Gastroesophageal sphincter (tissue), 4 donors: ENCODE data around the gene RNF182. TPM values are rescaled to one million over a fixed set of nuclear protein-coding genes. Genes with fewer than 3 reads are reported as not detected.

ENCODE experiments used
- ATAC-seq: fragments of 150-250 bp; one replicate; pipeline ENCODE4 v1.9.1; 2016; ENCODE audit warnings: mild to moderate bottlenecking, moderate library complexity
- H3K27ac ChIP-seq, 4 donors: fragments of 200-600 bp; sonication (generic) in 3 of 4; 1 replicate in 3 of 4; 2 replicates in 1 of 4; pipeline ENCODE4 v1.5.1; 2016 to 2019
- H3K27me3 ChIP-seq: fragments of 200-600 bp; sonication (generic); one replicate; pipeline ENCODE4 v1.5.1; 2019
- H3K36me3 ChIP-seq, 2 donors: fragments of 200-600 bp; sonication (generic); one replicate each; pipeline ENCODE4 v1.5.1; 2019; ENCODE audit warnings: control low read depth in 1 of 2
- H3K4me1 ChIP-seq, 3 donors: fragments of 200-600 bp; sonication (generic); 1 replicate in 2 of 3; 2 replicates in 1 of 3; pipeline ENCODE4 v1.5.1; 2016 to 2019; ENCODE audit warnings: control low read depth in 2 of 3
- H3K4me3 ChIP-seq, 2 donors: fragments of 200-600 bp; sonication (generic); one replicate each; pipeline ENCODE4 v1.5.1; 2019; ENCODE audit warnings: mild to moderate bottlenecking in 1 of 2, moderate library complexity in 1 of 2
- H3K9me3 ChIP-seq, 3 donors: fragments of 200-600 bp; sonication (generic); one replicate each; pipeline ENCODE4 v1.5.1; 2017 to 2019; ENCODE audit warnings: control low read depth in 2 of 3
- EP300 ChIP-seq: sonication (generic); formaldehyde crosslinking; IDR thresholded peaks from one replicate; pipeline ENCODE4 v1.6.1; 2017; ENCODE audit warnings: antibody characterized with exemption, mild to moderate bottlenecking
- POLR2A ChIP-seq, 2 donors: fragments of 450-650 bp; IDR thresholded peaks; one replicate each; pipeline ENCODE4 v1.6.1; 2017; ENCODE audit warnings: antibody characterized with exemption in 2 of 2, mild to moderate bottlenecking in 2 of 2, moderate library complexity in 1 of 2
- POLR2AphosphoS5 ChIP-seq: sonication (generic); formaldehyde crosslinking; IDR thresholded peaks from one replicate; pipeline ENCODE4 v1.6.1; 2017; ENCODE audit warnings: antibody characterized with exemption
- WGBS, 2 donors: methylation state at CpG; one replicate each; pipeline ENCODE4 v1.1.5; 2018; ENCODE audit warnings: low coverage in 1 of 2; 5-methylcytosine and 5-hydroxymethylcytosine counted together
- total RNA-seq, 4 donors: library from RNA; depleted of rRNA; stranded (reverse); fragments of >200 nt; gene quantifications; one replicate each; pipeline ENCODE4 v1.1.0, GENCODE V29; 2016
- TF ChIP-seq, protein P1 (sequence below), 4 experiments: fragments of 200-600 bp in 2 of 4; fragments of 450-650 bp in 2 of 4; sonication (generic) in 1 of 4; IDR thresholded peaks; one replicate each; pipeline ENCODE4 v1.5.1; 2017 to 2019; ENCODE audit warnings: antibody characterized with exemption in 4 of 4, mild to moderate bottlenecking in 2 of 4, moderate library complexity in 2 of 4

Gene RNF182
- total RNA-seq, 4 donors from 2014 or later: 0.16 to 1.3 (median 0.27) TPM; not detected in 1

DNA sequence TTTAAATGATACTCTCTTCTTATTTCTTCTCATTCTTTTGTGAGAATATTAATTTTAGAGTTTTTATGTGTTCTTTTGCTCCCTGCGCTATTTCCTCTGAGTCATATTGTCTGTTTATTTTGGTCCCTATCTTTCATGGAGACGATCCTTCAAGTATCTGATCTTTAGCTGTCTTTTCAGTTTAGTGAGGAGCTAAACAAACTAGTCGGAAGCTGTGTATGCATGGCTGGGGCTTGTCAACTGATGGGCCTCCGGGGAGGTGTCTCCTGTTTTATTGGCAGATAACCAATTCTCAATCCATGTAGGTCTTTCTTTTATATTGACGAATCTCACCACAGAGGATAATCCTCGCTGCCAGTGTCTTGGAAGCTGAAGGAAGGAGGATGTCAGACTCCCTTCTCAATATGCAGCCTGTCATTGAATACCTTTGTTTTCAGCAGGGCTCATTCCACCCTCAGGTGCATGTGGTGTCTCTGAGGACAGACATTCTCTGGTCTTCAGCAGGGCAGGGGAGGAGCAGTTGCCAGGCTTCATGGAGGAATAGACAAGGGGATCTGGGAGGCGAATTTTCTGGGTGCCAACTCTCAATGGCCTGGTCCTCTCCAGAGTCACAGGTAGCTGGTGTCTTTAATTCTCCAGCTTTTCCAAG, 64.9 kb downstream of the RNF182 start:
- Histone ChIP-seq H3K9me3 (no peaks in the 10 kb centered on the region), H3K36me3 (no peaks in the 10 kb centered on the region), H3K4me1 (no peaks in the 10 kb centered on the region), H3K4me3 (no peak overlapping the region), H3K27me3 (peaks cover 30% of the 10 kb centered on the region), H3K27ac (no peak overlapping the region)
- TF ChIP-seq, protein P1, sequence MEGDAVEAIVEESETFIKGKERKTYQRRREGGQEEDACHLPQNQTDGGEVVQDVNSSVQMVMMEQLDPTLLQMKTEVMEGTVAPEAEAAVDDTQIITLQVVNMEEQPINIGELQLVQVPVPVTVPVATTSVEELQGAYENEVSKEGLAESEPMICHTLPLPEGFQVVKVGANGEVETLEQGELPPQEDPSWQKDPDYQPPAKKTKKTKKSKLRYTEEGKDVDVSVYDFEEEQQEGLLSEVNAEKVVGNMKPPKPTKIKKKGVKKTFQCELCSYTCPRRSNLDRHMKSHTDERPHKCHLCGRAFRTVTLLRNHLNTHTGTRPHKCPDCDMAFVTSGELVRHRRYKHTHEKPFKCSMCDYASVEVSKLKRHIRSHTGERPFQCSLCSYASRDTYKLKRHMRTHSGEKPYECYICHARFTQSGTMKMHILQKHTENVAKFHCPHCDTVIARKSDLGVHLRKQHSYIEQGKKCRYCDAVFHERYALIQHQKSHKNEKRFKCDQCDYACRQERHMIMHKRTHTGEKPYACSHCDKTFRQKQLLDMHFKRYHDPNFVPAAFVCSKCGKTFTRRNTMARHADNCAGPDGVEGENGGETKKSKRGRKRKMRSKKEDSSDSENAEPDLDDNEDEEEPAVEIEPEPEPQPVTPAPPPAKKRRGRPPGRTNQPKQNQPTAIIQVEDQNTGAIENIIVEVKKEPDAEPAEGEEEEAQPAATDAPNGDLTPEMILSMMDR (IDR thresholded peaks at IDR 0.05): no peak
- TF ChIP-seq POLR2A (IDR thresholded peaks at IDR 0.05): no peak
- no peak for ATAC-seq
- WGBS, 2 donors: 57 to 78% methylated on average over 6 to 7 of the region's 7 CpGs

GRCh38 chr6:13990796-13991195, 66.0 kb downstream of the RNF182 start:
- TF ChIP-seq POLR2A (IDR thresholded peaks at IDR 0.05) (no peak), POLR2AphosphoS5 (no peak), EP300 (no peak)
- TF ChIP-seq, protein P1 (IDR thresholded peaks at IDR 0.05): no peak

GRCh38 chr6:13991393-13991792, 66.6 kb downstream of the RNF182 start:
- ATAC-seq: no peak
- H3K4me1 ChIP-seq: no peaks in the 10 kb centered on the region
- peaks cover 31% of the 10 kb centered on the region for H3K27me3 ChIP-seq
- H3K9me3 ChIP-seq: no peaks in the 10 kb centered on the region
- WGBS, 2 donors: 70 to 92% methylated on average over 2 to 4 of the region's 6 CpGs
- TF ChIP-seq POLR2A (IDR thresholded peaks at IDR 0.05): no peak
- TF ChIP-seq EP300: no peak
- TF ChIP-seq, protein P1 (IDR thresholded peaks at IDR 0.05): no peak
- TF ChIP-seq POLR2AphosphoS5: no peak
- H3K4me3 ChIP-seq: no peak overlapping the region
- H3K36me3 ChIP-seq: no peaks in the 10 kb centered on the region
- no peak overlapping the region for H3K27ac ChIP-seq

More at GRCh38 chr6:13990796-13991195, 66.0 kb downstream of the RNF182 start:
- 36 to 43% methylated on average over 3 of the region's 3 CpGs for WGBS, 2 donors
- H3K36me3 ChIP-seq: no peaks in the 10 kb centered on the region
- ATAC-seq: no peak
- no peaks in the 10 kb centered on the region for H3K9me3 ChIP-seq
- no peaks in the 10 kb centered on the region for H3K4me1 ChIP-seq
- no peak overlapping the region for H3K27ac ChIP-seq
- peaks cover 26% of the 10 kb centered on the region for H3K27me3 ChIP-seq
- H3K4me3 ChIP-seq: no peak overlapping the region

DNA sequence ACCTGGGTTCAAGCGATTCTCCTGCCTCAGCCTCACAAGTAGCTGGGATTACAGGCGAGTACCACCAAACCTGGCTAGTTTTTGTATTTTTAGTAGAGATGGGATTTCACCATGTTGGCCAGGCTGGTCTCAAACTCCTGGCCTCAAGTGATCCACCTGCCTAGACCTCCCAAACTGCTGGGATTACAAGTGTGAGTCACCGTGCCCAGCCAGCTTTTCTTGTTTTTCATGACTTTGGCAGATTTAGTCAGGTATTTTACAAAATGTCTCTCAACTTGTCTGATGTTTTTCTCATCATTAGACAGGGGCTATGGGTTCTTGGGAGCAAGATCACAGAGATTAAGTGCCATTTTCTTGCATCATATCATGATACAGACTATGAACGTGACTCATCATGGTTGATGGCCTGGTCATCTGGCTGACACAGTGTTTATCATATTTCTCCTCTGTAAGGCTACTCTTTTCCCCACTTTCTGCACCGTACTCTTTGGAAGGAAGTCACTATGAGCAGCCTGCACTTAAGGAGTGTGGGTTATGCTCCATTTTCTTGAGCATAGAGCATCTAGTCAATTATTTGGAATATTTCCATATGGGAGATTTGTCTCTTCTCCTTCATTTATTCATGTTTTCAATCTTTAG, 67.8 kb downstream of the RNF182 start:
- no peak overlapping the region for H3K4me3 ChIP-seq
- peaks cover 36% of the 10 kb centered on the region for H3K27me3 ChIP-seq
- H3K4me1 ChIP-seq: no peaks in the 10 kb centered on the region
- no peaks in the 10 kb centered on the region for H3K9me3 ChIP-seq
- WGBS, 2 donors: 86 to 88% methylated on average over 4 of the region's 5 CpGs
- ATAC-seq: no peak
- TF ChIP-seq POLR2AphosphoS5: no peak
- H3K27ac ChIP-seq: no peak overlapping the region
- H3K36me3 ChIP-seq: no peaks in the 10 kb centered on the region

DNA sequence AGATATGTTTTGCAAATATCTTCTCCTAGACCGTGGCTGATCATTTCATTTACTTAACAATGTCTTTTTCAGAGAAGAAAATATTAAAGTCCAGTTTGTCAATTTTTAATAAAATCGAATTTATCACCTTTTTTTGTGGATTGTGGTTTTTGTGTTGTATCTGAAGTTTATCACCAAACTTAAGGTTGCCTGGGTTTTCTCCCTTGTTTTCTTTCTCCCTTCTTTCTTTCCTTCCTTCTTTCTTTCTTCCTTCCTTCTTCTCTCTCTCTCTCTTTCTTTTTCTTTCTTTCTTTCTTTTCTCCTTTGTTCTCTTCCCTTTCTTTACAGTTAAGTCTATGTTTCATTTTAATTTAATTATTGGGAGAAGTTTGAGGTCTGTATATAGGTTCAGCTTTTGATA, 68.7 kb downstream of the RNF182 start:
- TF ChIP-seq EP300: no peak
- TF ChIP-seq POLR2A (IDR thresholded peaks at IDR 0.05): no peak
- no peak for TF ChIP-seq POLR2AphosphoS5
- TF ChIP-seq, protein P1 (IDR thresholded peaks at IDR 0.05): no peak
- H3K27ac ChIP-seq: no peak overlapping the region
- no peak for ATAC-seq
- no peaks in the 10 kb centered on the region for H3K4me1 ChIP-seq
- H3K27me3 ChIP-seq: peaks cover 35% of the 10 kb centered on the region
- no peaks in the 10 kb centered on the region for H3K36me3 ChIP-seq
- no peak overlapping the region for H3K4me3 ChIP-seq
- H3K9me3 ChIP-seq: no peaks in the 10 kb centered on the region
- 71 to 78% methylated on average over 2 of the region's 2 CpGs for WGBS, 2 donors
